GM23338 (cell line): ENCODE results near the gene ZKSCAN2. TPM values are rescaled to one million over a fixed set of nuclear protein-coding genes. Genes with fewer than 3 reads are reported as not detected.

Source experiments
- ATAC-seq: fragments of 200-7000 bp; cut with Tn5 transposase; 3 replicates; pipeline ENCODE4 v1.9.1; 2020
- DNase-seq: peaks from one replicate; pipeline ENCODE4 v3.0.0-alpha.2; 2015; ENCODE audit warnings: low spot score
- H2AFZ ChIP-seq: fragments of 200-600 bp; sonication (generic); 2 replicates; pipeline ENCODE4 v1.8.0; 2016; ENCODE audit warnings: antibody characterized with exemption, mild to moderate bottlenecking, moderate library complexity
- H3F3A ChIP-seq: fragments of 200-600 bp; sonication (generic); replicated peaks from 2 replicates; pipeline ENCODE4 v1.8.0; 2017; ENCODE audit warnings: antibody characterized with exemption, mixed run types, low read depth
- H3K27ac ChIP-seq: fragments of 200-600 bp; sonication (generic); 2 replicates; pipeline ENCODE4 v1.6.1; 2016; ENCODE audit warnings: low read depth
- H3K27me3 ChIP-seq: fragments of 200-600 bp; sonication (generic); 2 replicates; pipeline ENCODE4 v1.8.0; 2016; ENCODE audit warnings: mild to moderate bottlenecking, mixed run types, moderate library complexity; ENCODE audit not compliant: insufficient read depth
- H3K36me3 ChIP-seq: fragments of 200-600 bp; sonication (generic); 2 replicates; pipeline ENCODE4 v1.8.0; 2016; ENCODE audit warnings: mild to moderate bottlenecking; ENCODE audit not compliant: insufficient read depth
- H3K4me1 ChIP-seq: fragments of 200-600 bp; sonication (generic); 2 replicates; pipeline ENCODE4 v1.8.0; 2016; ENCODE audit warnings: mild to moderate bottlenecking, moderate library complexity; ENCODE audit not compliant: insufficient read depth
- H3K4me2 ChIP-seq: fragments of 200-600 bp; sonication (generic); 2 replicates; pipeline ENCODE4 v1.7.1; 2017; ENCODE audit warnings: mixed run types
- H3K4me3 ChIP-seq: fragments of 200-600 bp; sonication (generic); 2 replicates; pipeline ENCODE4 v1.6.1; 2016; ENCODE audit warnings: mixed run types
- H3K79me2 ChIP-seq: fragments of 200-600 bp; sonication (generic); replicated peaks from 2 replicates; pipeline ENCODE4 v1.8.0; 2017; ENCODE audit warnings: mild to moderate bottlenecking; ENCODE audit not compliant: insufficient read depth
- H3K9me2 ChIP-seq: fragments of 200-600 bp; sonication (generic); 2 replicates; pipeline ENCODE4 v1.8.0; 2017; ENCODE audit not compliant: insufficient read depth
- H4K20me1 ChIP-seq: fragments of 200-600 bp; sonication (generic); replicated peaks from 2 replicates; pipeline ENCODE4 v1.8.0; 2017; ENCODE audit warnings: mild to moderate bottlenecking; ENCODE audit not compliant: insufficient read depth
- H3K27ac Mint-ChIP-seq: 2 replicates; pipeline ENCODE4 v1.8.0; 2020; ENCODE audit warnings: inconsistent platforms, mild to moderate bottlenecking, moderate library complexity, mixed read lengths
- H3K27me3 Mint-ChIP-seq: 3 replicates; pipeline ENCODE4 v1.8.0; 2022; ENCODE audit warnings: low read depth, mild to moderate bottlenecking, moderate library complexity, mixed read lengths, inconsistent platforms; ENCODE audit not compliant: insufficient read depth, poor library complexity
- H3K36me3 Mint-ChIP-seq: 3 replicates; pipeline ENCODE4 v1.8.0; 2021; ENCODE audit warnings: low read depth, mild to moderate bottlenecking, inconsistent platforms, moderate library complexity, mixed read lengths
- H3K4me1 Mint-ChIP-seq: 3 replicates; pipeline ENCODE4 v1.8.0; 2020; ENCODE audit warnings: mild to moderate bottlenecking, inconsistent platforms, mixed read lengths
- H3K4me3 Mint-ChIP-seq: 3 replicates; pipeline ENCODE4 v1.8.0; 2021; ENCODE audit warnings: moderate library complexity, mild to moderate bottlenecking, inconsistent platforms, mixed read lengths
- H3K9me3 Mint-ChIP-seq: 3 replicates; pipeline ENCODE4 v1.8.0; 2020; ENCODE audit warnings: moderate library complexity, mild to moderate bottlenecking, inconsistent platforms, mixed read lengths
- CREB1 ChIP-seq: fragments of 250-450 bp; sonication (Bioruptor Pico); IDR thresholded peaks from 2 replicates; pipeline ENCODE4 v1.5.0; 2020; ENCODE audit warnings: low read depth, mild to moderate bottlenecking, moderate library complexity
- EZH2 ChIP-seq: fragments of 200-600 bp; sonication (generic); IDR thresholded peaks from one replicate; pipeline ENCODE4 v1.8.0; 2017; ENCODE audit warnings: antibody characterized with exemption, mild to moderate bottlenecking, low read depth; ENCODE audit not compliant: unreplicated experiment
- EZH2phosphoT487 ChIP-seq: fragments of 200-600 bp; sonication (generic); IDR thresholded peaks from one replicate; pipeline ENCODE4 v1.8.1; 2018; ENCODE audit warnings: antibody characterized with exemption; ENCODE audit not compliant: unreplicated experiment
- JUNB ChIP-seq: IDR thresholded peaks from one replicate; pipeline ENCODE4 v1.6.1; 2016; ENCODE audit warnings: antibody characterized with exemption; ENCODE audit not compliant: unreplicated experiment
- NANOG ChIP-seq: IDR thresholded peaks from 2 replicates; pipeline ENCODE4 v1.6.1; 2016; ENCODE audit warnings: antibody characterized with exemption, borderline replicate concordance
- POLR2AphosphoS5 ChIP-seq: IDR thresholded peaks from 2 replicates; pipeline ENCODE4 v1.6.1; 2016; ENCODE audit warnings: antibody characterized with exemption, low read depth
- ZNF114 ChIP-seq: fragments of 250-450 bp; sonication (Bioruptor Pico); IDR thresholded peaks from 2 replicates; pipeline ENCODE4 v1.5.0; 2020; ENCODE audit warnings: mild to moderate bottlenecking, moderate library complexity
- ZNF331 ChIP-seq: fragments of 250-450 bp; sonication (Bioruptor Pico); IDR thresholded peaks from 2 replicates; pipeline ENCODE4 v1.5.0; 2020; ENCODE audit warnings: low read depth, mild to moderate bottlenecking, moderate library complexity
- polyA plus RNA-seq: library from polyadenylated mRNA; unstranded; fragments of >200 nt; fragmentation: Nextera tagmentation; extraction: Ambion mirVana; gene quantifications from 2 replicates; pipeline ENCODE4 v1.2.1, GENCODE V29; 2016
- total RNA-seq: library from RNA; depleted of rRNA; stranded (reverse); fragments of >200 nt; shearing (Covaris generic); gene quantifications from 2 replicates; pipeline ENCODE4 v1.2.3, GENCODE V29; 2014
- TF ChIP-seq, protein P1 (sequence below): IDR thresholded peaks from one replicate; pipeline ENCODE4 v1.6.1; 2018; ENCODE audit warnings: antibody characterized with exemption; ENCODE audit not compliant: unreplicated experiment
- TF ChIP-seq, protein P2 (sequence below), 2 experiments: fragments of 200-600 bp in 1 of 2; sonication (generic) in 1 of 2; conservative IDR thresholded peaks; 2 replicates each; pipeline versions ENCODE4 v1.5.1 to v1.6.1; 2016 to 2017; ENCODE audit warnings: antibody characterized with exemption in 2 of 2, low read depth in 2 of 2, mild to moderate bottlenecking in 2 of 2, moderate library complexity in 1 of 2
- TF ChIP-seq, protein P3 (sequence below): fragments of 250-450 bp; sonication (Bioruptor Pico); IDR thresholded peaks from 2 replicates; pipeline ENCODE4 v1.5.0; 2020; ENCODE audit warnings: mild to moderate bottlenecking, moderate library complexity
- TF ChIP-seq, protein P4 (sequence below): IDR thresholded peaks from 2 replicates; pipeline ENCODE4 v1.6.1; 2016; ENCODE audit warnings: antibody characterized with exemption

The ZKSCAN2 gene
- total and polyA plus RNA-seq, 2 experiments from 2014 or later = 2.0 to 8.8 TPM

DNA sequence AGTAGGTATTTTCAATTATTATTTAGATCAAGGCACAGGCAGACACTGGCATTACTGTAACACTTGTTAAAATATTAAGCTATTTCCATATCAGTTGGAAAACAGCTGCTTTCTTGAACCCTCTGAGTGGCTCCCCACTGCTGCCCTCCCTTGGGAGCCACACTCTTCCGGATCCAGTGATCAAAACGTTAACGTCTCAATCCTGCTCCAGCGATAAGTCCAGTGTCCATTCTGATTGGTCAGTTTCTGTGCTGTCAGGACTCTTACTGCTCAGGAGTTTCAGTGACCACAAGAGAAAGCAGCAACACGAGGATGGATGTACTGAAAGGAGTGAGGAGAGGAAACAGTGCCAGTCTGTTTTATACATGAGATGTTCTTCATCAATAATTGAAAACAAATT, 13.8 kb upstream of the ZKSCAN2 start:
- Histone ChIP-seq H3F3A (no peaks in the 10 kb centered on the region), H3K27ac (no peak overlapping the region), H2AFZ (no peak overlapping the region), H3K4me3 (no peak overlapping the region), H3K36me3 (no peaks in the 10 kb centered on the region), H3K9me2 (no peaks in the 10 kb centered on the region), H3K79me2 (peaks cover 11% of the 10 kb centered on the region), H4K20me1 (peaks cover 21% of the 10 kb centered on the region), H3K4me2 (no peak overlapping the region), H3K27me3 (no peaks in the 10 kb centered on the region), H3K4me1 (no peaks in the 10 kb centered on the region)
- Mint-ChIP-seq H3K4me3 (no peak overlapping the region), H3K4me1 (no peaks in the 10 kb centered on the region), H3K9me3 (peaks cover 4% of the 10 kb centered on the region), H3K27ac (no peak overlapping the region), H3K27me3 (no peaks in the 10 kb centered on the region), H3K36me3 (peaks cover 9% of the 10 kb centered on the region; the same call in 2 of the 3 replicates)
- TF ChIP-seq EZH2phosphoT487 = no peak
- no peak for TF ChIP-seq EZH2
- no peak for TF ChIP-seq ZNF331 (CRISPR knock-in tag)
- TF ChIP-seq, protein P1, sequence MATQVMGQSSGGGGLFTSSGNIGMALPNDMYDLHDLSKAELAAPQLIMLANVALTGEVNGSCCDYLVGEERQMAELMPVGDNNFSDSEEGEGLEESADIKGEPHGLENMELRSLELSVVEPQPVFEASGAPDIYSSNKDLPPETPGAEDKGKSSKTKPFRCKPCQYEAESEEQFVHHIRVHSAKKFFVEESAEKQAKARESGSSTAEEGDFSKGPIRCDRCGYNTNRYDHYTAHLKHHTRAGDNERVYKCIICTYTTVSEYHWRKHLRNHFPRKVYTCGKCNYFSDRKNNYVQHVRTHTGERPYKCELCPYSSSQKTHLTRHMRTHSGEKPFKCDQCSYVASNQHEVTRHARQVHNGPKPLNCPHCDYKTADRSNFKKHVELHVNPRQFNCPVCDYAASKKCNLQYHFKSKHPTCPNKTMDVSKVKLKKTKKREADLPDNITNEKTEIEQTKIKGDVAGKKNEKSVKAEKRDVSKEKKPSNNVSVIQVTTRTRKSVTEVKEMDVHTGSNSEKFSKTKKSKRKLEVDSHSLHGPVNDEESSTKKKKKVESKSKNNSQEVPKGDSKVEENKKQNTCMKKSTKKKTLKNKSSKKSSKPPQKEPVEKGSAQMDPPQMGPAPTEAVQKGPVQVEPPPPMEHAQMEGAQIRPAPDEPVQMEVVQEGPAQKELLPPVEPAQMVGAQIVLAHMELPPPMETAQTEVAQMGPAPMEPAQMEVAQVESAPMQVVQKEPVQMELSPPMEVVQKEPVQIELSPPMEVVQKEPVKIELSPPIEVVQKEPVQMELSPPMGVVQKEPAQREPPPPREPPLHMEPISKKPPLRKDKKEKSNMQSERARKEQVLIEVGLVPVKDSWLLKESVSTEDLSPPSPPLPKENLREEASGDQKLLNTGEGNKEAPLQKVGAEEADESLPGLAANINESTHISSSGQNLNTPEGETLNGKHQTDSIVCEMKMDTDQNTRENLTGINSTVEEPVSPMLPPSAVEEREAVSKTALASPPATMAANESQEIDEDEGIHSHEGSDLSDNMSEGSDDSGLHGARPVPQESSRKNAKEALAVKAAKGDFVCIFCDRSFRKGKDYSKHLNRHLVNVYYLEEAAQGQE = no peak
- TF ChIP-seq, protein P2, sequence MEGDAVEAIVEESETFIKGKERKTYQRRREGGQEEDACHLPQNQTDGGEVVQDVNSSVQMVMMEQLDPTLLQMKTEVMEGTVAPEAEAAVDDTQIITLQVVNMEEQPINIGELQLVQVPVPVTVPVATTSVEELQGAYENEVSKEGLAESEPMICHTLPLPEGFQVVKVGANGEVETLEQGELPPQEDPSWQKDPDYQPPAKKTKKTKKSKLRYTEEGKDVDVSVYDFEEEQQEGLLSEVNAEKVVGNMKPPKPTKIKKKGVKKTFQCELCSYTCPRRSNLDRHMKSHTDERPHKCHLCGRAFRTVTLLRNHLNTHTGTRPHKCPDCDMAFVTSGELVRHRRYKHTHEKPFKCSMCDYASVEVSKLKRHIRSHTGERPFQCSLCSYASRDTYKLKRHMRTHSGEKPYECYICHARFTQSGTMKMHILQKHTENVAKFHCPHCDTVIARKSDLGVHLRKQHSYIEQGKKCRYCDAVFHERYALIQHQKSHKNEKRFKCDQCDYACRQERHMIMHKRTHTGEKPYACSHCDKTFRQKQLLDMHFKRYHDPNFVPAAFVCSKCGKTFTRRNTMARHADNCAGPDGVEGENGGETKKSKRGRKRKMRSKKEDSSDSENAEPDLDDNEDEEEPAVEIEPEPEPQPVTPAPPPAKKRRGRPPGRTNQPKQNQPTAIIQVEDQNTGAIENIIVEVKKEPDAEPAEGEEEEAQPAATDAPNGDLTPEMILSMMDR (conservative IDR thresholded peaks at IDR 0.05; ENCODE audit: low read depth in 2 of 2) = no peak
- no peak for TF ChIP-seq CREB1
- no peak for TF ChIP-seq POLR2AphosphoS5
- TF ChIP-seq JUNB = no peak
- TF ChIP-seq ZNF114 (CRISPR knock-in tag) = no peak
- TF ChIP-seq, protein P3, sequence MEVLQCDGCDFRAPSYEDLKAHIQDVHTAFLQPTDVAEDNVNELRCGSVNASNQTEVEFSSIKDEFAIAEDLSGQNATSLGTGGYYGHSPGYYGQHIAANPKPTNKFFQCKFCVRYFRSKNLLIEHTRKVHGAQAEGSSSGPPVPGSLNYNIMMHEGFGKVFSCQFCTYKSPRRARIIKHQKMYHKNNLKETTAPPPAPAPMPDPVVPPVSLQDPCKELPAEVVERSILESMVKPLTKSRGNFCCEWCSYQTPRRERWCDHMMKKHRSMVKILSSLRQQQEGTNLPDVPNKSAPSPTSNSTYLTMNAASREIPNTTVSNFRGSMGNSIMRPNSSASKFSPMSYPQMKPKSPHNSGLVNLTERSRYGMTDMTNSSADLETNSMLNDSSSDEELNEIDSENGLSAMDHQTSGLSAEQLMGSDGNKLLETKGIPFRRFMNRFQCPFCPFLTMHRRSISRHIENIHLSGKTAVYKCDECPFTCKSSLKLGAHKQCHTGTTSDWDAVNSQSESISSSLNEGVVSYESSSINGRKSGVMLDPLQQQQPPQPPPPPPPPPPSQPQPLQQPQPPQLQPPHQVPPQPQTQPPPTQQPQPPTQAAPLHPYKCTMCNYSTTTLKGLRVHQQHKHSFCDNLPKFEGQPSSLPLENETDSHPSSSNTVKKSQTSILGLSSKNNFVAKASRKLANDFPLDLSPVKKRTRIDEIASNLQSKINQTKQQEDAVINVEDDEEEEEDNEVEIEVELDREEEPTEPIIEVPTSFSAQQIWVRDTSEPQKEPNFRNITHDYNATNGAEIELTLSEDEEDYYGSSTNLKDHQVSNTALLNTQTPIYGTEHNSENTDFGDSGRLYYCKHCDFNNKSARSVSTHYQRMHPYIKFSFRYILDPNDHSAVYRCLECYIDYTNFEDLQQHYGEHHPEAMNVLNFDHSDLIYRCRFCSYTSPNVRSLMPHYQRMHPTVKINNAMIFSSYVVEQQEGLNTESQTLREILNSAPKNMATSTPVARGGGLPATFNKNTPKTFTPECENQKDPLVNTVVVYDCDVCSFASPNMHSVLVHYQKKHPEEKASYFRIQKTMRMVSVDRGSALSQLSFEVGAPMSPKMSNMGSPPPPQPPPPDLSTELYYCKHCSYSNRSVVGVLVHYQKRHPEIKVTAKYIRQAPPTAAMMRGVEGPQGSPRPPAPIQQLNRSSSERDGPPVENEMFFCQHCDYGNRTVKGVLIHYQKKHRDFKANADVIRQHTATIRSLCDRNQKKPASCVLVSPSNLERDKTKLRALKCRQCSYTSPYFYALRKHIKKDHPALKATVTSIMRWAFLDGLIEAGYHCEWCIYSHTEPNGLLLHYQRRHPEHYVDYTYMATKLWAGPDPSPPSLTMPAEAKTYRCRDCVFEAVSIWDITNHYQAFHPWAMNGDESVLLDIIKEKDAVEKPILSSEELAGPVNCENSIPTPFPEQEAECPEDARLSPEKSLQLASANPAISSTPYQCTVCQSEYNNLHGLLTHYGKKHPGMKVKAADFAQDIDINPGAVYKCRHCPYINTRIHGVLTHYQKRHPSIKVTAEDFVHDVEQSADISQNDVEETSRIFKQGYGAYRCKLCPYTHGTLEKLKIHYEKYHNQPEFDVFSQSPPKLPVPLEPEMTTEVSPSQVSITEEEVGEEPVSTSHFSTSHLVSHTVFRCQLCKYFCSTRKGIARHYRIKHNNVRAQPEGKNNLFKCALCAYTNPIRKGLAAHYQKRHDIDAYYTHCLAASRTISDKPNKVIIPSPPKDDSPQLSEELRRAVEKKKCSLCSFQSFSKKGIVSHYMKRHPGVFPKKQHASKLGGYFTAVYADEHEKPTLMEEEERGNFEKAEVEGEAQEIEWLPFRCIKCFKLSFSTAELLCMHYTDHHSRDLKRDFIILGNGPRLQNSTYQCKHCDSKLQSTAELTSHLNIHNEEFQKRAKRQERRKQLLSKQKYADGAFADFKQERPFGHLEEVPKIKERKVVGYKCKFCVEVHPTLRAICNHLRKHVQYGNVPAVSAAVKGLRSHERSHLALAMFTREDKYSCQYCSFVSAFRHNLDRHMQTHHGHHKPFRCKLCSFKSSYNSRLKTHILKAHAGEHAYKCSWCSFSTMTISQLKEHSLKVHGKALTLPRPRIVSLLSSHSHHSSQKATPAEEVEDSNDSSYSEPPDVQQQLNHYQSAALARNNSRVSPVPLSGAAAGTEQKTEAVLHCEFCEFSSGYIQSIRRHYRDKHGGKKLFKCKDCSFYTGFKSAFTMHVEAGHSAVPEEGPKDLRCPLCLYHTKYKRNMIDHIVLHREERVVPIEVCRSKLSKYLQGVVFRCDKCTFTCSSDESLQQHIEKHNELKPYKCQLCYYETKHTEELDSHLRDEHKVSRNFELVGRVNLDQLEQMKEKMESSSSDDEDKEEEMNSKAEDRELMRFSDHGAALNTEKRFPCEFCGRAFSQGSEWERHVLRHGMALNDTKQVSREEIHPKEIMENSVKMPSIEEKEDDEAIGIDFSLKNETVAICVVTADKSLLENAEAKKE (CRISPR knock-in tag) = no peak
- TF ChIP-seq NANOG = no peak
- TF ChIP-seq, protein P4, sequence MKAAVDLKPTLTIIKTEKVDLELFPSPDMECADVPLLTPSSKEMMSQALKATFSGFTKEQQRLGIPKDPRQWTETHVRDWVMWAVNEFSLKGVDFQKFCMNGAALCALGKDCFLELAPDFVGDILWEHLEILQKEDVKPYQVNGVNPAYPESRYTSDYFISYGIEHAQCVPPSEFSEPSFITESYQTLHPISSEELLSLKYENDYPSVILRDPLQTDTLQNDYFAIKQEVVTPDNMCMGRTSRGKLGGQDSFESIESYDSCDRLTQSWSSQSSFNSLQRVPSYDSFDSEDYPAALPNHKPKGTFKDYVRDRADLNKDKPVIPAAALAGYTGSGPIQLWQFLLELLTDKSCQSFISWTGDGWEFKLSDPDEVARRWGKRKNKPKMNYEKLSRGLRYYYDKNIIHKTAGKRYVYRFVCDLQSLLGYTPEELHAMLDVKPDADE = no peak
- no peak for DNase-seq
- no peak for ATAC-seq
